Dermis blood vessel endothelial cell (primary cell): Measurements from ENCODE around the gene SYT2. TPM values are rescaled to one million over a fixed set of nuclear protein-coding genes. Genes with fewer than 3 reads are reported as not detected.
"Not testable (repeated sequence)": the region's sequence is repeated elsewhere in the genome, so short reads cannot be mapped to it uniquely, and the experiment has no call there.

Experiments
- DNase-seq: peaks from one replicate; pipeline ENCODE4 v3.0.0; 2010
- total RNA-seq: library from RNA; depleted of rRNA; stranded (reverse); fragments of >200 nt; gene quantifications from 2 replicates; pipeline ENCODE4 v1.2.3, GENCODE V29; 2014

The SYT2 gene
- total RNA-seq, 1 donor from 2014 or later, result under 0.01 TPM

DNA sequence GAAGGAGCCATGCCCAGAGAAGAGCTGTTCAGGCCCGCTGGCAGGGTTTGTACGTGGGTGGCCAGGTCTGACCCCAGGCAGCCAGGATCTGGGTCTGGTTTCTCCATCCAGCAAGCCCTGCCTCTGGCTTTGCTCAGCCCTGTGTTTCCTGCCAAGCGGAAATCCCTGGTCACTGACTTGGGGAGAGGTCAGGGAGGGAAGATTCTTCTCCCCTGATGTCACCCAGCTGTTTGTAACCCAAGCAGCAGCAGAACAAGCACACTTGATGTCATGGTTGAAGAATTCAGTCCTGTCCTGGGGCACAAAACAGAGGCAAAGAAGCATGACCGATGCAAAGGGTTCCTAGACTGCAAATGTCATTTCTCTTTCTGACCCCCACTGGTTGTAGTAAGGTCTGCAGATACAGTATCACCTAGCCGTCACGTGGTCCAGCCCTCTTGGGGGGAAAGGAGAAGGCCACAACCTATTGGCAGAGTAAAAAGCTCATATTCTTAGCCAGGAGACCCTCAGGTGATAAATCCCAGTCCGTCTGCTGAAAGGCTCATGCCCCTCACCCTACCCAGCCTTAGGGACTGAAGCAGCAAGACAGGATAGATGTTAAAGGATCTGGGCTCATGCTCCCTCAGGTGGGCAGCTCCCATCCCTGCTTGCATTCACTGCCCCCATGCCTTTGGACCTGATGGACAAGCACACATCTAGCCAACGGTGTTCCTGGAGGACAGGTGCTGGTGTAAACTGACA, 120.9 kb downstream of the SYT2 start:
- peak; percentile 98 for DNase-seq

- DNase-seq, result peak; percentile 19
These were observed 121.6 kb downstream of the SYT2 start for GRCh38 chr1:202588503-202589189.

GRCh38 chr1:202587859-202588485, 122.3 kb downstream of the SYT2 start:
- no peak for DNase-seq

GRCh38 chr1:202586871-202587270, 123.4 kb downstream of the SYT2 start:
- no peak for DNase-seq

DNA sequence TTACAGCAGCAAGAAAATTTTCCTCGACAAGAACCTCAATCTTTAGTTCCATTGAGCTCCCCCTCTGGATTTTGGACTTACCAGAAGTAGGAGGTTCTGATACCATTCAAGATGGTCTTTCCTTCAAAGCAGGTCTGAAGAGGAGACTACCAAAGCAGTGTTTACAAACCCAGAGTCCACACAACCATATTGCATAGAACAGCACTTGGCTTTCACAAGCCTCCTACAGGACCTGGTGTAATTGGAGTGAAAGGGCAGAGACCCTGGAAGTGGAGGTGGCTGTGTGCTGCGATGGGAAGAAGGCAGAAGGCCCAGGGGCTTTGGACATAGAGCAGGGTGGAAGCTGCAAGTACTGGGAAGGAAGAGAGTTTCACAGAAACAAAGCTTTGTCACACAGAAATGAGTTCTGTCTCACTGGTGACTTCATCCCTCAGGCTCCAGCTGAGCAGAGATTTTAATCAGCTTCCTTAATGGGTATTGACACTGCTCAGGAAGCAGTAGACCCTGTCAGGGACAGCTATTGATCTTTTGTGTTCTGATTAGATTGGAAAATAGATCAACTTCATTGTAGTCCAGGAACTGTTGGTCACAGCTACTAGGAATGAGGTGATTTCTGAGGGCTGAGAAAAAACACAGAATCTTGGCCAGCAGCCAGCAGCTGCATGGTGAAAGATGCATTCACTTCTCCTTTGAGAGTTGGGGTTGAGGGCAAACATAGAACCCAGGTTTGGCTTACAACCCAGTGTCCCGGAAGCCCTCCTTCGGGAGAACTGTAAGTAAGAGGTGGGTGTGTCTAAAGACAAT, 124.0 kb downstream of the SYT2 start:
- DNase-seq, result peak; percentile 67

- no peak for DNase-seq
These were observed 124.7 kb downstream of the SYT2 start for GRCh38 chr1:202585590-202585933.

GRCh38 chr1:202584707-202585589, 125.3 kb downstream of the SYT2 start:
- DNase-seq, result no peak

GRCh38 chr1:202582350-202582749, 127.9 kb downstream of the SYT2 start:
- DNase-seq, result not testable (repeated sequence)

- DNase-seq, result no peak
These were observed 129.6 kb downstream of the SYT2 start for GRCh38 chr1:202580619-202581018.

DNA sequence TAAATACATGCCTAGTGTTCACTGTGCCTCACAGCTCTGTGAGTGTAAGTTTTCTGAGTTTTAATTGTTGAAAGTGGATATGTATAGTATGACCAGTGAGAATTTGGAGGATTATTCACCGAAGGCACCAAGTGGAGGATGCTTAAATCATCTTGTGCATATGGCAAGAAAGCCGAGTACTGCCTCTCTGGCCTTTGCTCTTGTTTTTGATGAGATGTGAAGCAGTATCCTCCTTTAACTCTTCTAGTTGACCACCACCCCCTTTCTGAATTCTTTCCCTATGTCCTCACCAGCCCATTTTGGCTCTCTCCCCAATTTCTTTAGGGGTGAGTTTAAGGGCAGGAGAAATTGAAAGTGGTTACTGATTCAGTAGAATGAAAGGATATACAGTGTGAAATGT, 130.4 kb downstream of the SYT2 start:
- DNase-seq, result no peak

- no peak for DNase-seq
These were observed 131.7 kb downstream of the SYT2 start for GRCh38 chr1:202578565-202578964.

GRCh38 chr1:202578001-202578504, 132.2 kb downstream of the SYT2 start:
- DNase-seq, result no peak

DNA sequence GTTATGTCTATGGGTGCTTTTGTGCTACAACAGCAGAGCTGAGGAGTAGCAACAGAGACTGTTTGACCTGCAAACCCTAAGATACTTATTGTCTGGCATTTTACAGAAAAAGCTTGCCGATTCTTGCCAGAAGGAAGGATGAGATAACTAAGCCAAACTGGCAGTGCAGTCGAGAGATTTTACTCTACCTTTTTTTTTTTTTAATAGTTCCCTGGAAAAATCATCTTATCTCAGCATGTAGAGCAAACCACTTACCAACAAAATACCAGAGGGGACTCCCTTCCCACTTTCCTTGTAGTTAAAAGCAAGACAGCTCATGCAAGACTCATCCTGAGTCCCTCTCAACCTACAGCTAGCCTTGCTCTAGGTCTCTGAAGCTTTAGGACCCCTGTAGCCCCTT, 132.9 kb downstream of the SYT2 start:
- no peak for DNase-seq

DNA sequence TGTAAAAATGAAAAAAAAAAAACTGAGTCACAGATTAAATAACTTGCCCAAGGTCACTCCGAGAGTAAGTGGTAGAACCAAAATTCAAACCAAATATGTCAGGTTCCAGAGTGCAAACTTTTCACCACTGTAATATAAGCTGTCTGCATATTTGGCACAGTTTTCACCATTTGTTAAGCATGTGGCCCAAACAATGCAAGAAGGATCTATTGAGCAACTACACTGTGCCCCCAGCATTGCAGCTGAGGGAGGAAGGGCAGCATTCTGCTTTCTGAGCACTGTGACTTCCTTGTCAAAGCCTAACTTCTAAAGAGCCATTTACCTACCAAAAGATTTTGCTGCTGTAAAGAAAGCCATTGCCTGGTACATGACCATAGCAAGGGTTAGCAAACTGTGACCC, 133.4 kb downstream of the SYT2 start:
- peak; percentile 50 for DNase-seq

DNA sequence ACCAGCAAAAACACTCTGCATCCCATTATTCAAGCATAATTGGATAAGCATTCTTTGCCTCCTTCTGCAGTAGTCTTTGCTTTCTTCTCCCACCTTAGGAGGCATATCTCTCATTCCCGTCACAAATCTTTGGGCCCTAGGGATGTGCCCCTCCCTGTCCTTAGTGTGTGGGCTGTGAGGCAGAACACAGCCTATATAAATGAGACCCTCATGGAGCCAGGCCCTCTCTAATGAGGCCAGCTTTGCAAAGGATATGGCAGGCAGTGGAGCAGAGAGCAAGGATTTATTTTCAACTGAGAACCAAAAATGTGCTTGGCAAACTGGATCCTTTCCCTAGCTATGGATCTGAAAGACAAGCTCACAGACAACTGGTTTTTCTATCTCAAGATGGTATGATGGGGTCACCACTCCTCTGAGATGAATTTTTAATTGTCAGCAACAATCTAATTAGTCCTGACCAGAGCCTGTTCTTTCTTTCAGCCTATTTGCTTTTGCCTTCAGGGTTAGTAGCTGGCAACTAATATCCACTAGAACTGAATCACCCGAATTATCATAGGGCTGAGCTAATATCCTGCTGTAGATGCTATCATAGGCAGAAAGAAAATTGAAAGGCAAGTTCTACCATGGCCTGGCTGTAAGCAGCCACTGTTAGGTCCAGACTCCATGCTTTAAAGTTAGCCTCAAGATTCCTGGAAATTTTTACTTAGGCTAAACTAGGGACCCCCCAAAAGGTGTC, 134.2 kb downstream of the SYT2 start:
- peak; percentile 27 for DNase-seq

GRCh38 chr1:202572867-202573266, 137.4 kb downstream of the SYT2 start:
- DNase-seq, result no peak

DNA sequence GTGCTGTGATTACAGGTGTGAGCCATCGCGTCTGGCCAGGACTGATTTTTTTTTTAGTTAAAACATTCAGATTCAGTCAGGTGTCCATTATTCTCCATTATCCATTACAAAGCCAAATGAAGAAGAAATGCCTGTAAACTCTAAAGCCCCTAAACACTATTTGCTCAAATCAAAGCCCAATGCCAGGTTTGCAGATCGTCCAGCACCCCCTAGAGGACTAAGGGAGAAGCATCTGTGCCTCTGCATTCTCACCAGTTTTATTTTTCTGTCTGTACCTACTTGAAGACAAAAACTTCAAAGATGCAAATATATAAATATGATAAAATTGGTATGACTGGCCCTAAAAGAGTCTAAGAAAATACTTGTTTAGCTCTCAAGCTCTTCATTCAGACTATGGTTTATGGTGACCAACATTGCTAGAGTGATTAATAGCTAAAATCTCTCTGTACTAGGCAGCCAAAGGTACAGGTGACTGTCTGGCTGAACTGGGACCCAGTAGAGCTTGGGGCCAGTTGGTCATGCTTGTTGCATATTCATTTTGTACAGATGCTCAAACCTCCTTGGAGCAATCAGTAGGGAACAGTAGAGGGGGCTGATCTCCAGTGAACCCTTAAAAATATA, 138.4 kb downstream of the SYT2 start:
- DNase-seq, result peak; percentile 71

DNA sequence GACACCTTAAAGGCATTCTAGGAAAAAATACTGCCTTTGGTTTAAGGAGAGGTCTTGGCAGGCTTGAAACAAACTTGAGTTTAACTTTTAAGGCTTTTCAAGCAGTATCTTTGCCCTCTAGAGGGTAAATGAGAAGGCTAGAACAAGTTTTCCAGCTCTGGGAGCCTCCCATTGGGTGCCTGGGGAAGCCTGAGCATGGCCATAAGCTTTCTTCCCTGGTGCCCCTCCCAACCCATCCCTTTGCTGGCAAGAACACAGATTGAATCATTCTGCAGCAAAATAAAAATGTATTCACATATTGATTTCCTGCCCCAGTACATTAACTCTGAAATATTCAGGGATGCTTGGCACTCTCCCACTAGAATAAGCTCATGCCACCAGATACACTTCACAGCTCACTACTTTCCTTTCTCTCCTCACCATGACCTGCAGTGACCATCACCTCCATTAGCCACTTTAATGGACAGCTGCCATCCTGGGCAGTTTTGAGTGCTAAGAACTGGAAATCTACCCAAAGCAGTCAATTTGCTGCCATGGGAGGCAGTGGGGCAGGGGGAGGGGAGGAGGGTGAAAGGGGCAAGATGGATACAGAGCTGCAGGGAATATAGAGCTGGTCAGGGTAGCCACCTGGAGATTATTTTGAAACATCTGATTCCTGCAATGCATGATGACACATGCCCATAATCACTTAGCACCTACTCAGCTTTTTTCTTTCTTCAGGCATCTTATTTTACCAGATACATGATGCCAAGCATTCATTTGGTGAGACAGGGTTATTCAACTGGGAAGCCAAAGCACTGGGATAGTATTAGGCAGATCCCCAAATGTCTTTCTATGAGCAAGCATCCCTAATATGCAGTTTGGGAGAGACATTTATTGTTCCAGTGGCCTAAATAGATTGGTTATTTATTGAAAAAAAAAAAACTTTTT, 140.6 kb downstream of the SYT2 start:
- DNase-seq, result no peak

- no peak for DNase-seq
These were observed 141.4 kb downstream of the SYT2 start for GRCh38 chr1:202568826-202569225.
